Right lobe of liver (tissue), 6 donors: ENCODE results near the gene CYSTM1. TPM values are rescaled to one million over a fixed set of nuclear protein-coding genes. Genes with fewer than 3 reads are reported as not detected.

Experiments
- ATAC-seq, 4 donors: fragments of 200-7000 bp; cut with Tn5 transposase; one replicate each; pipeline ENCODE4 v1.9.1; 2020; ENCODE audit warnings: mild to moderate bottlenecking in 4 of 4, moderate library complexity in 4 of 4
- DNase-seq, 3 donors: peaks; one replicate each; pipeline ENCODE4 v3.0.0-alpha.2; 2020
- H3K27ac ChIP-seq, 3 donors: fragments of 200-600 bp; one replicate each; pipeline ENCODE4 v1.8.0; 2022
- H3K27me3 ChIP-seq, 2 donors: fragments of 200-600 bp; one replicate each; pipeline ENCODE4 v1.8.0; 2022
- H3K36me3 ChIP-seq, 4 donors: fragments of 200-600 bp; sonication (generic) in 1 of 4; one replicate each; pipeline versions ENCODE4 v1.5.1 to v1.8.0; 2017 to 2022; ENCODE audit warnings: control low read depth in 1 of 4
- H3K4me1 ChIP-seq, 4 donors: fragments of 200-600 bp; sonication (generic) in 1 of 4; one replicate each; pipeline versions ENCODE4 v1.5.1 to v1.8.0; 2017 to 2022; ENCODE audit warnings: control low read depth in 1 of 4
- H3K4me3 ChIP-seq, 3 donors: fragments of 200-600 bp; one replicate each; pipeline ENCODE4 v1.8.0; 2022
- H3K9me3 ChIP-seq, 4 donors: fragments of 200-600 bp; sonication (generic) in 1 of 4; one replicate each; pipeline versions ENCODE4 v1.5.1 to v1.8.0; 2017 to 2022; ENCODE audit warnings: control low read depth in 1 of 4
- CTCF ChIP-seq, 4 donors: fragments of 200-600 bp in 3 of 4; fragments of 450-650 bp in 1 of 4; IDR thresholded peaks; one replicate each; pipeline versions ENCODE4 v1.5.1 to v1.8.0; 2016 to 2022; ENCODE audit warnings: antibody characterized with exemption in 4 of 4, mild to moderate bottlenecking in 2 of 4
- POLR2A ChIP-seq: fragments of 450-650 bp; IDR thresholded peaks from one replicate; pipeline ENCODE4 v1.6.1; 2017; ENCODE audit warnings: antibody characterized with exemption, mild to moderate bottlenecking
- WGBS: methylation state at CpG from one replicate; pipeline ENCODE4 v1.1.6; 2018; ENCODE audit warnings: low coverage, low lambda C conversion rate; ENCODE audit not compliant: insufficient coverage; ENCODE audit errors: missing lambda C conversion rate; 5-methylcytosine and 5-hydroxymethylcytosine counted together
- intact Hi-C, 2 donors: fragments of 100-400 bp; cut with DNase I; formaldehyde crosslinking; loops; one replicate each; pipeline versions ENCODE4 v1.11.2 to v1.14.1; 2022
- total RNA-seq, 6 experiments: library from RNA; depleted of rRNA in 2 of 6; stranded (reverse); fragments of >200 nt in 2 of 6; fragmentation: NEBNext Ultra II Directional in 3 of 6; extraction: Animal tissue kit (Norgen Biotek cat#: 25700) in 3 of 6; gene quantifications; one replicate each; pipeline versions ENCODE4 v1.1.0 to v1.2.4, GENCODE V29; 2016 to 2023
- donor health status: DM: no; HTN: yes; CAD: no.
- donor health status: DM: no; HTN: no; CAD: no.
- donor health status: DM: no; HTN: no; CAD: no.
- donor health status: DM: no; HTN: yes; CAD: no.
- donor health status: DM: no; HTN: yes; CAD: no.

The CYSTM1 gene
- total RNA-seq, 6 experiments from 2014 or later = 15.5 to 78.0 (median 29.8) TPM

- WGBS = 82% methylated on average over 3 of the region's 3 CpGs
- no peak for ATAC-seq
- Histone ChIP-seq H3K36me3 (peaks cover 0 to 9% (median 0%) of the 10 kb centered on the region in 4 donors), H3K27ac (no peak overlapping the region), H3K4me3 (no peak overlapping the region), H3K9me3 (no peaks in the 10 kb centered on the region), H3K4me1 (no peaks in the 10 kb centered on the region), H3K27me3 (no peaks in the 10 kb centered on the region)
- DNase-seq = no peak
- TF ChIP-seq CTCF (IDR thresholded peaks at IDR 0.05) = no peak
- no peak for TF ChIP-seq POLR2A
- intact Hi-C loops = no loop called here
Measured at GRCh38 chr5:140284013-140284412, 109.0 kb downstream of the CYSTM1 start.

GRCh38 chr5:140286424-140286823, 111.4 kb downstream of the CYSTM1 start:
- intact Hi-C loops = no loop called here
- Histone ChIP-seq H3K27ac (no peak overlapping the region), H3K36me3 (no peaks in the 10 kb centered on the region), H3K4me3 (no peak overlapping the region), H3K4me1 (no peaks in the 10 kb centered on the region), H3K9me3 (no peaks in the 10 kb centered on the region), H3K27me3 (no peaks in the 10 kb centered on the region)
- no peak for ATAC-seq
- WGBS = 61% methylated on average over 3 of the region's 5 CpGs
- TF ChIP-seq CTCF (IDR thresholded peaks at IDR 0.05) (no peak), POLR2A (no peak)
- DNase-seq = no peak

- Histone ChIP-seq H3K4me1 (peaks cover 0 to 2% (median under 1%) of the 10 kb centered on the region in 4 donors), H3K4me3 (no peak overlapping the region), H3K36me3 (no peaks in the 10 kb centered on the region), H3K9me3 (no peaks in the 10 kb centered on the region), H3K27me3 (no peaks in the 10 kb centered on the region), H3K27ac (no peak overlapping the region)
- WGBS = 83% methylated on average over 7 of the region's 7 CpGs
- DNase-seq (no peak), ATAC-seq (no peak)
- TF ChIP-seq CTCF (IDR thresholded peaks at IDR 0.05) = no peak
- TF ChIP-seq POLR2A = no peak
- intact Hi-C loops = no loop called here
Measured at GRCh38 chr5:140287801-140288521, 113.0 kb downstream of the CYSTM1 start.

- no peak for TF ChIP-seq POLR2A
- no peak for TF ChIP-seq CTCF (IDR thresholded peaks at IDR 0.05)
Measured at GRCh38 chr5:140292212-140293036, 117.4 kb downstream of the CYSTM1 start.

More at GRCh38 chr5:140292212-140293036, 117.4 kb downstream of the CYSTM1 start:
- H3K27ac ChIP-seq = peak overlapping the region in 1 of 3 donors; percentile 43
- no peaks in the 10 kb centered on the region for H3K9me3 ChIP-seq
- no peaks in the 10 kb centered on the region for H3K36me3 ChIP-seq
- ATAC-seq (no peak), DNase-seq (no peak)
- 87% methylated on average over 1 of the region's 1 CpG for WGBS
- no peak overlapping the region for H3K4me3 ChIP-seq
- no peaks in the 10 kb centered on the region for H3K27me3 ChIP-seq
- peaks cover 0 to 12% (median 5%) of the 10 kb centered on the region in 4 donors for H3K4me1 ChIP-seq
- intact Hi-C loops = no loop called here

Other genes with a start within 250 kb of the CYSTM1 start
- under 1 TPM in 5 of 6 experiments, not detected in 1; 0.07 to 0.77 (median 0.14) TPM for gene NRG2, start 131.9 kb upstream of the CYSTM1 start, total RNA-seq
- gene PURA, start 61.1 kb upstream of the CYSTM1 start, total RNA-seq = 10 to 100 TPM in 4 of 6 experiments, 1 to 10 TPM in 2; 8.7 to 14.1 (median 12.1) TPM
- gene IGIP, start 49.3 kb upstream of the CYSTM1 start, total RNA-seq = 1 to 10 TPM; 4.4 to 7.1 (median 6.5) TPM
- gene PFDN1, start 127.9 kb downstream of the CYSTM1 start, total RNA-seq = 10 to 100 TPM in 5 of 6 experiments, 1 to 10 TPM in 1; 9.8 to 30.8 (median 14.7) TPM
- 1 to 10 TPM in 2 of 6 experiments, under 1 TPM in 4; 0.42 to 1.8 (median 0.78) TPM for gene HBEGF, start 171.4 kb downstream of the CYSTM1 start, total RNA-seq
- not detected for gene SLC4A9, start 185.0 kb downstream of the CYSTM1 start, total RNA-seq
- gene ANKHD1, start 226.6 kb downstream of the CYSTM1 start, total RNA-seq = 10 to 100 TPM; 45.5 to 73.2 (median 62.6) TPM